ENCODE results near the gene RNASEH1. TPM values are rescaled to one million over a fixed set of nuclear protein-coding genes. Genes with fewer than 3 reads are reported as not detected.

RNASEH1 gene
- total and polyA plus RNA-seq, 2 of the 4 experiments (the other 2 are of a cell fraction): 23.5 to 23.7 TPM

- Histone ChIP-seq H3K4me1 (ENCODE audit: control insufficient read depth, insufficient read depth, low read length) (peaks cover 21% of the 10 kb centered on the region), H4K5ac (ENCODE audit: low read depth, low read length) (no peak overlapping the region), H2BK5ac (ENCODE audit: low read depth, low read length, poor library complexity, severe bottlenecking) (no peak overlapping the region), H3K9ac (ENCODE audit: low read depth, low read length) (no peak overlapping the region), H4K8ac (ENCODE audit: low read depth in 2 of 2, low read length in 2 of 2) (no peak overlapping the region), H2BK15ac (ENCODE audit: low read depth, low read length) (peak overlapping the region; percentile 33; the same call in 1 of the 3 replicates), H3K23ac (ENCODE audit: low read depth, low read length) (no peak overlapping the region), H3K27ac (ENCODE audit: insufficient read depth, low read length) (no peak overlapping the region), H2AFZ (replicated peaks; ENCODE audit: low read length, poor library complexity) (no peak overlapping the region), H3K4me2 (ENCODE audit: low read depth, low read length) (no peak overlapping the region), H2AK9ac (replicated peaks; ENCODE audit: low read depth, low read length, poor library complexity) (no peak overlapping the region), H3K4me3 (ENCODE audit: insufficient read depth, low read depth, low read length) (no peak overlapping the region), H3K36me3 (ENCODE audit: control insufficient read depth, insufficient read depth, low read length) (no peaks in the 10 kb centered on the region), H3K4ac (ENCODE audit: low read depth, low read length) (no peak overlapping the region), H4K91ac (ENCODE audit: insufficient read depth, low read depth, low read length) (no peak overlapping the region), H3K79me1 (ENCODE audit: low read depth in 1 of 2, low read length in 2 of 2) (peaks cover 7 to 29% of the 10 kb centered on the region in 2 experiments), H3K27me3 (ENCODE audit: control insufficient read depth, insufficient read depth, low read length) (no peaks in the 10 kb centered on the region), H3K18ac (ENCODE audit: low read depth, low read length) (no peak overlapping the region), H3K9me1 (ENCODE audit: insufficient read depth, low read length) (peaks cover 12% of the 10 kb centered on the region), H3K56ac (ENCODE audit: extremely low read depth, insufficient read depth, low read length) (no peak overlapping the region), H2BK20ac (ENCODE audit: low read depth, low read length) (no peak overlapping the region), H2AK5ac (ENCODE audit: low read depth, low read length) (no peak overlapping the region), H4K20me1 (ENCODE audit: insufficient read depth, low read length) (no peaks in the 10 kb centered on the region; the same call in 1 of the 2 replicates), H3K9me3 (ENCODE audit: control insufficient read depth, insufficient read depth, low read length) (no peaks in the 10 kb centered on the region), H3K14ac (replicated peaks; ENCODE audit: low read depth, low read length) (no peak overlapping the region), H2BK120ac (ENCODE audit: low read depth, low read length) (0 out of 2 replicates have a peak overlapping the region, but pooled peaks have one; percentile 32)
- CTCF ChIA-PET: interaction anchor here (0.7 kb wide), 1 partner anchor 49 kb away, joined by 3 read pairs; no protein-coding TSS in a partner anchor
- 95% methylated on average over 7 of the region's 11 CpGs; no CpG with 5 or more reads in 1 of the 2 experiments for WGBS, 2 experiments (ENCODE audit: extremely low coverage in 2 of 2, insufficient read length in 1 of 2)
- no peak for ATAC-seq (ENCODE audit: low read depth)
- no TSS peak for BruUV-seq (replicated peaks)
- dilution Hi-C loops (cut with HindIII; ENCODE audit: low sequenced_read_pairs, unreplicated experiment) (no loop called here), in situ Hi-C loops (cut with MboI; ENCODE audit: low sequenced_read_pairs) (no loop called here), intact Hi-C loops (cut with micrococcal nuclease) (no loop called here)
- POLR2A ChIA-PET (ENCODE audit: unreplicated experiment): no interaction called here
- TF ChIP-seq POLR2A (IDR thresholded peaks at IDR 0.05; ENCODE audit: low read depth, low read length): no peak
- no peak for DNase-seq
These were observed 31.0 kb upstream of the RNASEH1 start for GRCh38 chr2:3589086-3589485.
